IPS-18c (cell line): ENCODE results near the gene CACNG7.
A peak's percentile ranks its signal among the peaks of the same experiment; 100 is the strongest.

ENCODE experiments used
- H3K4me3 ChIP-seq: 2 replicates; pipeline ENCODE4 v1.7.0; 2013; ENCODE audit warnings: low read depth, mild to moderate bottlenecking, low read length, moderate library complexity; ENCODE audit not compliant: insufficient read depth
- H3K9me3 ChIP-seq: one replicate; pipeline ENCODE4 v1.6.1; 2013; ENCODE audit warnings: mild to moderate bottlenecking, low read length, moderate library complexity; ENCODE audit not compliant: control insufficient read depth, insufficient read depth

The CACNG7 gene

GRCh38 chr19:53896682-53897081 is 12.4 kb upstream of the CACNG7 start:
- no peak overlapping the region for H3K4me3 ChIP-seq
- no peaks in the 10 kb centered on the region for H3K9me3 ChIP-seq

- H3K9me3 ChIP-seq, result no peaks in the 10 kb centered on the region
- no peak overlapping the region for H3K4me3 ChIP-seq
Observed at GRCh38 chr19:53897459-53897858, 11.6 kb upstream of the CACNG7 start.

- Histone ChIP-seq H3K9me3 (no peaks in the 10 kb centered on the region), H3K4me3 (peak overlapping the region; percentile 65)
Observed at GRCh38 chr19:53898166-53898565, 10.9 kb upstream of the CACNG7 start.

GRCh38 chr19:53898636-53899341 is 10.3 kb upstream of the CACNG7 start:
- H3K4me3 ChIP-seq, result peak overlapping the region; percentile 65
- no peaks in the 10 kb centered on the region for H3K9me3 ChIP-seq

- H3K4me3 ChIP-seq, result no peak overlapping the region
- H3K9me3 ChIP-seq, result no peaks in the 10 kb centered on the region
Observed at GRCh38 chr19:53900191-53900860, 8.8 kb upstream of the CACNG7 start.

GRCh38 chr19:53903055-53903680 is 5.9 kb upstream of the CACNG7 start:
- H3K4me3 ChIP-seq, result no peak overlapping the region

GRCh38 chr19:53904909-53905308 is 4.2 kb upstream of the CACNG7 start:
- no peak overlapping the region for H3K4me3 ChIP-seq
- no peaks in the 10 kb centered on the region for H3K9me3 ChIP-seq

More at GRCh38 chr19:53903055-53903680, 5.9 kb upstream of the CACNG7 start:
- H3K9me3 ChIP-seq, result no peaks in the 10 kb centered on the region

- H3K4me3 ChIP-seq, result no peak overlapping the region
- no peaks in the 10 kb centered on the region for H3K9me3 ChIP-seq
Observed at GRCh38 chr19:53905787-53906186, 3.3 kb upstream of the CACNG7 start.

- H3K4me3 ChIP-seq, result peak overlapping the region; percentile 58
- H3K9me3 ChIP-seq, result no peaks in the 10 kb centered on the region
Observed at GRCh38 chr19:53906211-53907192, 2.6 kb upstream of the CACNG7 start.

- no peaks in the 10 kb centered on the region for H3K9me3 ChIP-seq
- peak overlapping the region; percentile 54; the same call in 1 of the 2 replicates for H3K4me3 ChIP-seq
Observed at GRCh38 chr19:53907193-53907581, 1.9 kb upstream of the CACNG7 start.

GRCh38 chr19:53907690-53908089 is 1.4 kb upstream of the CACNG7 start:
- Histone ChIP-seq H3K9me3 (no peaks in the 10 kb centered on the region), H3K4me3 (peak overlapping the region; percentile 54)

GRCh38 chr19:53908106-53908934 is 758 bp upstream of the CACNG7 start:
- H3K9me3 ChIP-seq, result no peaks in the 10 kb centered on the region
- peak overlapping the region; percentile 54 for H3K4me3 ChIP-seq

GRCh38 chr19:53909471-53910169 is 542 bp downstream of the CACNG7 start:
- Histone ChIP-seq H3K4me3 (peak overlapping the region; percentile 84), H3K9me3 (no peaks in the 10 kb centered on the region)

- H3K9me3 ChIP-seq, result no peaks in the 10 kb centered on the region
- peak overlapping the region; percentile 84 for H3K4me3 ChIP-seq
Observed at GRCh38 chr19:53910170-53910518, 1.1 kb downstream of the CACNG7 start.

GRCh38 chr19:53912653-53913052 is 3.6 kb downstream of the CACNG7 start:
- H3K4me3 ChIP-seq, result no peak overlapping the region
- H3K9me3 ChIP-seq, result no peaks in the 10 kb centered on the region

- Histone ChIP-seq H3K9me3 (no peaks in the 10 kb centered on the region), H3K4me3 (no peak overlapping the region)
Observed at GRCh38 chr19:53915000-53915399, 5.9 kb downstream of the CACNG7 start.
